ENCODE measurements around the gene MRPL16.
"Not testable (repeated sequence)": the region's sequence is repeated elsewhere in the genome, so short reads cannot be mapped to it uniquely, and the experiment has no call there.

The MRPL16 gene

DNA sequence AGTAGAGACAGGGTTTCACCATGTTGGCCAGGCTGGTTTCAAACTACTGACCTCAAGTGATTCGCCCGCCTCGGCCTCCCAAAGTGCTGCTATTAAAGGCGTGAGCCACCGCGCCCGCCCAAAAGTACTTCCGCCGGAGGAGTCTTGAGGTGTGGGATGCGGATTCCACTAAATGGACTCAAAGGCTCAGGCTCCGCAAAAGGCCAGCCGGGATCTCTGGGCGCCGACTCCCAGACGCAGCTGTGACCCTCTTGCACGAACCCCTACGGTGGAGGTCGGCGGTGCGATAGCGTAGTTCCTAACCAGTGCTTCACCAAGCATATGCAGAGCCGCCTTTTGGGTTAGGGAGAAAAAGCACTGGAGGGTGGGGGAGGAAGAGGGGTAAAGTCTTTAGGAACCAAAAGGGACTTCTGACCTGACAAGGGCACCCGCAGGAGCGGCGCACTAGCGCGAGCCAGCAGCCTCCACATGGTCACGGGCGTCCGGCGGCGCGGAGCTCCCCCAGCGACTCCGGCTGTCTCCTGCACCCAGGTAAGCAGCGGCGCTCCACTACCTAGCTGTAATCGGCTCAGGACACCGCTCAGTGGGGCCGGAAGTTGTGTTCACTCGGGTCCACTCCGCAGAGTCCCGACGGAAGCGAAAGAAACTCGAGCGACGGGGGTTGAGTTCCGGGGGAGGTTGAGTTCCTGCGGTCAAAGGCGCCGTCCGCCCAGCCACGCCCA, at the start of gene MRPL16:
TSS of gene MRPL16 (minus strand) at position 590 of the 722 bp plus-strand sequence. CDS start at position 470, 120 bp downstream.
- DNase-seq = peak; percentile 93 to 95

DNA sequence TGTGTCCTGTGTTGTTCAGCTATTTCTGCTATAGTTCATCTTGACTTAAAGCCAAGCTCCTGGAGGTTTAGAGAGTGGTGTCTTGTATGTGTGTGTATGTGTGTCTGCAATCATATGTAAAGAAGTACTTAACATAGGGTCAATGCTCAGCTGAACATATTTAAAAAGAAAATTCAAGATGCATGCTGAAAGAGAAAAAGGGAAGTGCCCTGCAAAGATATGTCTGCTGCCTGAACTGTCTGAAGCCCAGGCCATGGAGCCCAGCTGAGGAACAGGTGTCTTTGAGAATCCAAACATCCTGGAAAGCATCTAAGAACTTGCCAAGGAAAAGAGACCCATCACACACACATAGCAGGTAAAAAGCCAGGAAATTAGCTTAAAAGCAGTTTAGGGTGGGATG, 49.1 kb upstream of the MRPL16 start:
- DNase-seq = no peak

DNA sequence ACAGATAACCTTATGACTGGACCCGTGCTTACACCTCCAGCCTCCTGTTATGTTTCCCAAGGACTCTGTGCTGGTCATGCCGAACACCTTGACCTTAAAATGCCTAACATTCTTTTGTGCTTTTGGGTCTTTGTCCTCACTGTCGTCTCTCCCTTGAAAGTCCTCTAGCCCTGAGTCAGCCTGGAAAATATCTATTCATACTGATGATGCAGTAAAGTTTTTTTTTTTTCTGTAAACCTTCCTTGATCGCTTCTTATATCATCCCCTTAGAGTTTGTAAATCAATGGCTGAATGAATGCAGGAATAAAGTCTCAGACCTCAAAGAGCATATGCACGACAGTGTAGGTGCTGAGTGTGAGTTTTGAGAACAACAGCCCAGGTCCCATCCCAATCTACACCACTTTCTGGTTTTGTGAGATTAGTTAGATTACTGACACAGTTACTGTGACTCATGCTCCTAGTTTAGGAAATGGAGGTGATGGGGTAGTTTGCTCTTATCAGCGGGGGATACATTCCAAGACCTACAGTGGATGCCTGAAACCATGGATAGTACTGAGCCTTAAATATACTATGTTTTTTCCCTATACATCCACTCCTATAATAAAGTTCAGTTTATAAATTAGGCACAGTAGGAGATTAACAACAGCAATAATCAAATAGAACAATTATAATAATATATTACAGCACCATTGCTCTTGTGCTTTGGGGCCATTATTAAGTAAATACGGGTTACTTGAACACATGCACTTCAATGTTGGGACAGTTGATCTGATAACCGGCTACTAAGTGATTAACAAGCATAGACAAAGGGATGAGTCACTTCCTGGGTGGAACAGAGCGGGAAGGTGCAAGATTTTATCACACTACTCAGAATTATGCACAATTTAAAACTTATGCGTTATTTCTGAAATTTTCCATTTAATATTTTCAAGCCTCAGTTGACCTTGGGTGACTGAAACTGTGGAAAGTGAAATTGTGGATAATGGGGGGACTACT, 47.2 kb upstream of the MRPL16 start:
- DNase-seq = no peak

DNA sequence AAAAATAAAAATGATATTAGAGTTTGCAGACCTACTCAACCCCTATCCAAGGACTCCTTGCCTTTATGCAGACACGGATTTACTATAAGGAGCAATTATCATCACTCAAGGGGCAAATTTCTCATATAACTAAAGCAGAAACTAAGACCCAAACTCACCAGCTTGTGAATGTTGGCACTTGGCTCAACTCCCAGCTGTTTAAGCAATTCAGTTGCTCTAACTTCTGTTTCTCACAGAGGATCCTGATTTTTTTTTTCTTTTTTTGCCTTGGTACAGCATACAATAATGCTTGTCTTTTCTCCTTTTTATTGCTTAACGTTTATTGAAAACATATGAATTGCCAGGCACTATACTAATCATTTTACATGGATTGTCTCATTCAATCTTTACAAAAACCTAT, 44.3 kb upstream of the MRPL16 start:
- DNase-seq = no peak

DNA sequence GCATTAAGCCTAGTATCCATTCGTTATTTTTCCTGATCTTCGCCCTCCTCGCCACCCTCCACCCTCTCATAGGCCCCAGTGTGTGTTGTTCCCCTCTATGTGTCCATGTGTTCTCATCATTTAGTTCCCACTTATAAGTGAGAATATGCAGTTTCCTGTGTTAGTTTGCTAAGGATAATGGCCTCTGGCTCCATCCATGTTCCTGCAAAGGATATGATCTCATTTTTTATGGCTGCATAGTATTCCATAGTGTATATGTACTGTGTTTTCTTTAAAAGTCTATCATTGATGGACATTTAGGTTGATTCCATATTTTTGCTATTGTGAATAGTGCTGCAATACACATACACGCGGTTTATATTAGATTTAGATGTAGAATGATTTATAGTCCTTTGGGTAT, 40.8 kb upstream of the MRPL16 start:
- DNase-seq = not testable (repeated sequence)

DNA sequence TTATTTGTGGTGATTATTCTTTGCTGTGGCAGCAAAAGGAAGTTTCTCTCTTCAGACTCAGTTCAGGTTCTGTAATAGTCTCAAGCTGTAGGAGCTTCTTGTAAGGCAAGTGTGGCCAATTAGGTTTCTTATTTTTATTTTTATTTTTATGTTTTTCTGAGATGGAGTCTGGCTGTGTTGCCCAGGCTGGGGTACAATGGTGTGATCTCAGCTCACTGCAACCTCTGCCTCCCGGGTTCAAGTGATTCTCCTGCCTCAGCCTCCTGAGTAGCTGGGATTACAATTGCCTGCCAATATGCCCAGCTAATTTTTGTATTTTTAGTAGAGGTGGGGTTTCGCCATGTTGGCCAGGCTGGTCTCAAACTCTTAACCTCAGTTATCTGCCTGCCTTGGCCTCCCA, 39.0 kb upstream of the MRPL16 start:
- not testable (repeated sequence) for DNase-seq

DNA sequence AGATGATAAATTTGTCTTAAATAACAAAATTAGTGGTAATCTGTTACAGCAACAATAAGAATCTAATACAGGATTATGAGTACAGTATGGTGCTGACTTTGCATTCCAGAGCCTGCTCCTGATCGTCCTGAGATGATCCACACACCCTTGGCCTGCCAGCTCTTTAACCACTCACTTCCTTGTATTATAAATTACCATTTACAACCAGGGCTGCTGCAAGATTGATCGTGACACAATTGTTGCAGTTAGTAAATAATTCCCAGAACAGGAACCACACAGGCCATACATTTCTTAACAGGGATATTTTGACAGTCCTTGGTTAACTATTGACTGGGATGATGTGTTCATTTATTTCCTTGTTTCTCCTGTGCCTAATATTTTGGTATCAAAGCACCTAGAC, 38.6 kb upstream of the MRPL16 start:
- DNase-seq = no peak

DNA sequence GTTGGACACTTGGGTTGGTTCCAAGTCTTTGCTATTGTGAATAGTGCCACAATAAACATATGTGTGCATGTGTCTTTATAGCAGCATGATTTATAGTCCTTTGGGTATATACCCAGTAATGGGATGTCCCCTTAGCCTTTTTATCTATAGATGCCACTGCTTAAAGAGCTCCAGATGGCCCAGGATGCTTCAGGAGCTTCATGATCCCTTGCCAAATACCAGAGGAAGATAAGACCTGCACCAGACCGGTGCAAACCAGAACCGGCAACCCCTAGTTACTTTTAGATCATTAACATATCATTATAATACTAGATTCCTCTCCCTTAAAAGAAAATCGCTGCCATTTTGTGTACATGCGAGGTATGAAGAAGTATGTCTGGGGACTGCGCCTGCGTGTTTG, 37.9 kb upstream of the MRPL16 start:
- DNase-seq = not testable (repeated sequence)

DNA sequence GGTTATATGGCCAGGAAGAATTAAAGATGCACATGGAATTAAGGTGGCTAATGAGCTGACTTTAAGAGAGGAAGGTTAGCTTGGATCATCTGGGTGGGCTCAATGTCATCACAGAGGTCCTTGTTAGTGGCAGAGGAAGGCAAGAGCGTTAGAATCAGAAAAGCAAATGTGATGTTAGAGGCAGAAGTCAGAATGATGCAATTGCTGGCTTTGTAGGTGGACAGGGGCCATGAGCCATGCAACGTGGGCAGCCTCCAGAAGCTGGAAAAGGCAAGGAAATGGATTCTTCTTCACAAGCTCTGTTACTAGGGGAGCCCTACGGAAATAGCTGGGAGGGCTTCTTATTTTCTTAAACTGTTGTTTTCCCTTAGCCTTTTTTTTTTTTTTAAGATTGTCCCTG, 37.0 kb upstream of the MRPL16 start:
- DNase-seq = no peak

DNA sequence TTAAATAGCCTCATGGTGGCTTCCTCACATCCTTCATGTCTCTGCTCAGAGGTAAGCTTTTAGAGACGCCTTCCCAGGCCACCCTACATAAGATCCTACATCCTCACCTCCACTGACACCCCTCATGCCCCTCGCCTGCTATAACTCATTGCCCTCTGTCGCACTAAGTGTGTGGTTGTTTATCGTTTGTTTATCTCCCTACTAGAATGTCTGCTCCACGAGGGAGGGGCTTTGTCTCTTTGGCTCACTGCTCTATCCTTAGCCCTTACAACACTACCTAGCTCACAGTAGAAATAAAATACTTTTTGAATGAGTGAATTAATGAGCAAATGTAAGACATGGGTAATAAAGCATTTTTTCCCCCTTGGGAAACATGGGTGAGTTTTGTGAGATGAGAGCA, 36.0 kb upstream of the MRPL16 start:
- no peak for DNase-seq

DNA sequence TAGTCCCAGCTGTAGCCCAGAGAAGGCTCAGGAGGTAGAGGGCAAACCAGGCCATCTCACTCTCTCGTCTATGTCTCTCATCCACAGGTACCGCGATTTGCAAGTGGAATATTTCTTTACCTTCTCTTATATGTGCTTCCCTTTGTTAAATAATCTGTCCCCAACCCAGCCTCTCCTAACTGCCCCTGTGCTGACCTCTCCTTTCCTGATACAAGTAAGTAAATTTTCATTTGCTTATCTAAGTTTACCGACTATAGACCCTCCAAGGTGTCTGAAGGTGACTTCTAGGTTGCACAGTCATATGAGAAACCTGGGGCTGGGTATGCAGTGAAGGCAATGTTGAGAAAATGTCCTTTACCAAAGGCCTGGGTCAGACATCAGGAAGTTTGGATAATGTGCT, 34.8 kb upstream of the MRPL16 start, which contains the start of gene CBLIF:
TSS of gene CBLIF (minus strand) at position 101 of the 400 bp plus-strand sequence. CDS start at position 55, 46 bp downstream.
- no peak for DNase-seq

DNA sequence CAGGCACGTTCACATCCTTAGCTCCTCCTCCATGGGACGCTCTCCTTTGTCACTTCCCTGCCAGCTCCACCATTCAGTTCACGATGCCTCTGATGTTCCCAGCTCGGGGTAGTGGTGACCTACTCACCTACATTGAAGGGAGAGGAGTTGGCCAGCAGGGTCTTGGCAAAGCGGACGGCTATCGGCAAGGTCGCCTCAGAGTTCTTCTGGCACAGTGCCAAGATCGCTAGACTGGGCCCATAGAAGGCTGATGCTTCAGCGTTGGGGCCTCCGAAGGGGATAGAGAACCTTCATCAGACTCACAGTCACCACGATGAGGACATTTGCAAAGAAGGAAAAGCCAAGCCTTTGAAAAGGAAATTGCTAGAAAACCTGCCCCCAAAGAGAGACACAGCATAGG, 31.7 kb upstream of the MRPL16 start:
- no peak for DNase-seq

DNA sequence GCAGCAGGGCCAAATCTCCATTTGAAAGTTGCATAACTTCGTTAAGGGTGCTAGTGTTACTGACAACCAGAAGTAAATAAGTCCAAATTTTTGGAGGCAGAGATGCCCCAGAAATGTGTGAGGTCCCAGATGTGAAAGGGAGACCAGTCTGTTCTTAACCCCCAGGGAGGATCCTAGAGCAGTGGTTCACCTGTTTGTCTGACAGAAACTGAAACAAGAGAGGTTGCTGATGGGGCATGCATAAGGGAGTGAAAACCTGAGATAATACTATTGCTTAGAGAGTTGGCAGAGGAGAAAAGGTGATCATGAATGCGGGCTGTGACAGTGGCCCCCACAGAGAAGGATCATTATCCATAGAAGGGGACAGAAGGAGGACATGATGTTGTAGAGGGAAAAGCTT, 30.9 kb upstream of the MRPL16 start:
- DNase-seq = no peak

DNA sequence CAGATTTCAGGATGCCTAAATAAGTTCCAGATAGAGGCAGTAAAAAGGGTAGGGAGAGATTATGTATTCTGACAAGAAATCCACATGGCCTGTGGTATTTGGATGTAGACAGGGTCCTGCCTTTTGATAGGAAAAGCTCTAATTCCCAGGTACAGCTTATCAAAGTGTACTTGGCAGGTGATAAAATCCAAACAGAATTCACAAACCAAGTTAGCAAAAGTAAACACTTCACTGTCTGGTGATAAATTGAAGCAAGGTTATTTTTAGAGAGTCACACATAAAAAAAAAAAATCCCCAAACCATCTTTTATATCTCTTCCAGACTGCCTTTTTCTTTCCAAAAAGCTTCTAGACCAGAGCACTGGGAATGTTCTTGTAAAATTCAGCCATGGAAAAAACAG, 29.0 kb upstream of the MRPL16 start:
- no peak for DNase-seq

DNA sequence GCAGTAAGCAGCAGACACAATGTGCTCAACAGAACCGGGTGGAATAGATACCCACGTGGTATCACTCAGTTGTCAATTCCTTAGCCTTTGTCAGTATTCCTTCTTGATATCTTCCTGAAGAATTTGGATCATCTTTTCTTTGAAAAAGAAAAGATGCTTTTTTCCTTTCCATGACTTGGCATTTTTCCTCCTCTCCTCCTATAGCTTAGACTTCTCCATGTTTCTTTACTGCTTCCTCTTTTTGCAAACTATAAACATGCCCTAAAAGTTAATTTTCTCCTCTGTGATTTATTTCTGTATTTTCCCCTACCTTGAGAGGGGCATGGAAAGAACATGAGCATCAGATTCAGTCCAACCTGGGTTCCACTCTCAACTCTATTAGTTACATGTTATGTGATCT, 23.0 kb upstream of the MRPL16 start:
- no peak for DNase-seq

DNA sequence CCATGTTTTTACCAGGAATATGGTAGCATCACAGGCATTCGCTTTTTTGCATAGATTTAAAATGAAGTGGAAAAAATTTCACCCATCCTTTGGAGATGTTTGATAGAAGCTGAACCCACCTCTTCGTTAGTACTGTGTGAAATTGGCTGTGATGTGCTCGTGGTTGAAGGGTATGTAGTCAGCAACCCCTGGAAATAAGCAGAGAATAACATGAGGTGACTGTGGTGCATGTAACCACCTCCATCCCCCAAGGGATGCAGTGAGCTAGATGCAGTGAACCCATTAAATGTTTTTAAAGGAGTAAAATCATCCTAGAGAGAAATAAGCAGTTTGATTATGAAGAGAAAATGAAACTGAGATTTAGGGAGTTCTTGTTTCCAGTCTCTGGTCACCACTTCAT, 18.8 kb upstream of the MRPL16 start:
- no peak for DNase-seq

DNA sequence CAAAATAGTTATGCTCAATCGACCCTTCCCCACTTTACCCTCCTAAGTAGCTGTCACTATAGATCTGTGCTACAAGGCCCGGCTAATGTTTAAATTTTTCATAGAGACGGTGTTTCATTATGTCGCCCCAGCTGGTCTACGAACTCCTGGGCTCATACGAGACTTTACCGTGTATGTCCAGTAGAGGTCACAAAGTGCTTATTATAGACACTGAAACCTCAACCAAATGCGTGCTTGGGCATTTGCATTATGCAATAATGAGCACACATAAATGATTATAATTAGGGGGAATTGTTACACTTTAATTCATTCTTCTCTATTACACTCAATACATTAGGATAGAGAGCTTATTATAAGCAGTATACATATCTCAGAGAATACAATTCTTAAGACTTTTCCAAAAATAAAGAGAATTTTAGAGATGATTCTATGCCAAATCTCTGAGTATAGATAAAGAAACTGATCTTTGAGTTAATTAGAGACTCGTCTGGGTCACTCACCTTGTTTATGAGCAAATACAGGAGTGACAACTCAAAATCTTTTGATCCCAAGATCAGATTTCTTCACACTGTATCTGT, 12.5 kb upstream of the MRPL16 start:
- DNase-seq = no peak

DNA sequence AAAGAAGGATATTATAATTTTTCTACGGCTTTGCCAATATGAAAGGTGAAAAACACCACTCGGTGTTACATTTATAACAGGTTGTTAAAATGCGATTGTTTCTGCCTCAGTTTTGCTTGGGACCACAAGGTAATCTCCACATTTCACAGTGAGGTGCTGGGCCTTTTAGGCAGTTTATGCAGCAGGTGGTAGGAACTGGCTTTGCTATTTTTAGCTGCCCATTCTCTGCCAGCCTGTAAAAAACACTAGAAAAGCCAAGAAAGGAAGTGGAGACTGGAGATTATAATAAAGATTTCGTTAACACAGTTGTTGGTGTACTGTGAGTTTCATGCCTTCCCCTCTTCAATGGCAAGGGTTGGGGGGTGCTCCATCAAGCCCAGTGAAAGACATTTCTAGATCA, 8.0 kb upstream of the MRPL16 start:
- DNase-seq = no peak

DNA sequence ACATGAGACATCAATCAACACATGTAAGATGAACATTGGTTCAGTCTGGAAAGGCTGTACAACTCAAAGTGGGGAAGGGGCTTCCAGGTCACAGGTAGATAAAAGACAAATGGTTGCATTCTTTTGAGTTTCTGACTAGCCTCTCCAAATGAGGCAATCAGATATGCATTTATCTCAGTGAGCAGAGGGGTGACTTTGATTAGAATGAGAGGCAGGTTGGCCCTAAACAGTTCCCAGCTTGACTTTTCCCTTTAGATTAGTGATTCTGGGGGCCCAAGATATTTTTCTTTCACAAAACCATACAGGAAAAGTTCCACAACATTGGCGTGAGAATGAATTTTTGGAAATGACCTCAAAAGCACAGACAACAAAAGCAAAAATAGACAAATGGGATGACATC, 5.9 kb upstream of the MRPL16 start:
- DNase-seq = not testable (repeated sequence)

DNA sequence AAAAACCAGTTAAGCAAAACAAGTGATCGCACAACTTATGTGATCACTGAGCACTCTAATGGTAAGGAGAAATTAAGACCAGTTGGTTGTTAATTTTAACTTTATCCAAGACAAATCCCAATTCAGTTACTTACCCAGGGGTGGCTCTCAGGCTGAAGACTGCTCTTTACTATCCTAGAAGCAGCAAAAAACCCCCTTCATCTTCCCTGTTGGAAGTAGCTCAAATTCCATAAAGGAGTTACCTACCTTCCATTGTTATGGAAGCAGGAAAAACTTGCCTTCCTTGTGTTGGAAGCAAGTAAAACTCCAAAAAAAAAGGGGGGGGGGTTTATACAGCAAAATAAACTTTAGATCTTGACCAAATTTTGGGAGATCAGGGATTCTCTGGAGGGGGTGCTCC, 5.2 kb upstream of the MRPL16 start:
- DNase-seq = no peak

DNA sequence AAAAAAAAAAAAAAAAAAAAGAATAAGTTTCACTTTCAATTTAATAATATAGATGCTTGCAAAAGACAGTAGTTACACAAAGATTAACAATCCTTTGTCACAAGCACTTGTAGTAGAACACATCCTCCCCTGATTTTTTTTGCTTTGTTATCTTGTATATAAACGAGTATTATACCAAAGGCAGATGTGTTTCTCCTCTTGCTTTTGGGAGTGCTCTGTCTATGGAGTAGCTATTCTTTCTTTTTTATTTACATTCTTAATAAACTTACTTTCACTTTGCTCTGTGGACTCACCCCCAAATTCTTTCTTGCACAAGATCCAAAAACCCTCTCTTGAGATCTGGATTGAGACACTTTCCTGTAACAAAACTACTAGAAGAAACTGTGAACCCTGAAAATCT, 3.4 kb upstream of the MRPL16 start:
- no peak for DNase-seq

DNA sequence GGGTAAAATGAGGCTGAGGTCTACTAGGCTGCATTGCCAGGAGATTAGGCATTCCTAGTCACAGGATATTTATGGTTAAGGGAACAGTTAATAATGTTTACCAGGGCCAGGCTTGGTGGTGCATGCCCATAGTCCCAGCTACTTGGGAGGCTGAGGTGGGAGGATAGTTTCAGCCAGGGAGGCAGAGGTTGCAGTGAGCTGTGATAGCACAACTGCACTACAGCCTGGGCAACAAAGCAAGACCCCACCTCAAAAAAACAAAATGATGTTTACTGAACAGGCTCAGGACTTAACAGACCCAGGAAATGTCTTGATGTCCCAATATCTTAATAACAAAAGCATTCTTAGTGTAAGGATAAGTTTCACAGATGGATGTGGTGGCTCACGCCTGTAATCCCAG, 2.8 kb upstream of the MRPL16 start:
- DNase-seq = no peak

DNA sequence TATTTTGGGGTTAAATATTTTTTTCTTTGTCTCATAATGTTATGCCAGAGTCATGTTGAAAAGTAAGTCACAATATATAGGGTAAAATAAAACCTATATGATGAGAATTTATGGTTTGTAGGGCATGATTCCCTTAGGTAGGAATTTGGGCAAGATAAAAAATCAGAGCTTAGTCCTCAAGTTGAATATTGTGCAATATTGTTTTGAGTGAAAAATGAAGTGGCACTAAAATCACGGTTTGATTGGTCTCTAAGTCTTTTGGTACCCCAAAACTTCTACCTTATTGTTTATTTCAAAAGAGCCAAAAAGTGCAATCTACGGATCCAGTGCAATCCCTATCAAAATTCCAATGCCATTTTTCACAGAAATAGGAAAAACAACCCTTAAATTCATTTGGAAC, 1.6 kb upstream of the MRPL16 start:
- DNase-seq = no peak

DNA sequence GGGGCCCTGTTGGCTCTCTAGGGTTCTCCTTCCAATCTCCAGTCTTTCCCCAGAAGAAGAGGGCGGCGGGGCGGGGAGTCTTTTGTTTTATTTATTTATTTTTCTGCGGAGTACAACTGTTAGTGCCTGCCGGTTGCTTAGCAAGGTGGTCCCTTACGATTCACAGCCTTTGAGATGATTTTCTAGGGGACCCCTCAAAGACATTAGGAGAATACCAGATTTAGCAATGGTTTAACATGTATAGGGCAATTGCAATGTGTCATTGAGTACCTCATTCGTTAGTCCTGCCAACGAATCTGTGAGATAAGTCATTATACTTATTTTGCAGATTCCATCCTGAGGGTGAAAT, 307 bp upstream of the MRPL16 start:
- no peak for DNase-seq

All from activated T-cell treated with anti-CD3 and anti-CD28 coated beads, Interleukin-2, amount 50 U/mL, for 48 hours (primary cell).